Progenitor cell of endocrine pancreas (in vitro differentiated cells): ENCODE data around the gene SMAD3. TPM values are rescaled to one million over a fixed set of nuclear protein-coding genes. Genes with fewer than 3 reads are reported as not detected.

Source experiments
- DNase-seq: peaks from one replicate; pipeline ENCODE4 v3.0.0; 2021; ENCODE audit warnings: low spot score; ENCODE audit not compliant: unreplicated experiment
- H3K27ac Mint-ChIP-seq: 2 replicates; pipeline ENCODE4 v1.8.0; 2021; ENCODE audit warnings: mild to moderate bottlenecking, moderate library complexity, mixed read lengths
- H3K27me3 Mint-ChIP-seq: 2 replicates; pipeline ENCODE4 v1.8.0; 2021; ENCODE audit warnings: mixed read lengths
- H3K36me3 Mint-ChIP-seq: 2 replicates; pipeline ENCODE4 v1.8.0; 2022; ENCODE audit warnings: mixed read lengths; ENCODE audit not compliant: insufficient read depth
- H3K4me1 Mint-ChIP-seq: 2 replicates; pipeline ENCODE4 v1.8.0; 2021; ENCODE audit warnings: low read depth, mixed read lengths
- H3K4me3 Mint-ChIP-seq: 2 replicates; pipeline ENCODE4 v1.8.0; 2021; ENCODE audit warnings: low read depth, mild to moderate bottlenecking, moderate library complexity, mixed read lengths
- H3K9me3 Mint-ChIP-seq: 2 replicates; pipeline ENCODE4 v1.8.0; 2021; ENCODE audit warnings: low read depth, mixed read lengths
- total RNA-seq: library from RNA; stranded (reverse); gene quantifications from 2 replicates; pipeline ENCODE4 v1.2.1, GENCODE V29; 2021
- TF ChIP-seq, protein P1 (sequence below): fragments of 200-600 bp; sonication (generic); IDR thresholded peaks from one replicate; pipeline ENCODE4 v1.5.0; 2021; ENCODE audit warnings: antibody characterized with exemption, mild to moderate bottlenecking; ENCODE audit not compliant: unreplicated experiment

Gene SMAD3
- total RNA-seq, 1 donor from 2014 or later = 51.3 TPM

DNA sequence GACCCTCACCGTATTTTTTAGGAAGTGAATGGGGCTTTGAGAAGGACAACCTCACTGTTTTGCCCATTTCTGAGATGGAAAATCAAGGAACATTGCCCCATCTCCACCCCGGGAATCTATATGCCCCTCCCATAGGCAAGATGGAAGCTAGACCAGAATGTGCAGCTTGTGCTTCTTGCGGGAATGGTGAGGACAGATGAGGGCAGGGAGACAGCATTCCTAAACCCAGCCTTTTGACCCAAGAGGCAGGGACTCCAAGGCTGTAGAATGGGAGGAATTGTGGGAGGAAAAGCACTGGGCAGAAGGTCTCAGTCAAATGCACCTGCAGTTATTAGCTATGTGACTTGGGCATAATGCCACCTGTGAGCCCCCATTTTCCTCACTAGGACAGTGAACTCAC lies 66.9 kb downstream of the SMAD3 start:
- H3K36me3 Mint-ChIP-seq = no peaks in the 10 kb centered on the region

DNA sequence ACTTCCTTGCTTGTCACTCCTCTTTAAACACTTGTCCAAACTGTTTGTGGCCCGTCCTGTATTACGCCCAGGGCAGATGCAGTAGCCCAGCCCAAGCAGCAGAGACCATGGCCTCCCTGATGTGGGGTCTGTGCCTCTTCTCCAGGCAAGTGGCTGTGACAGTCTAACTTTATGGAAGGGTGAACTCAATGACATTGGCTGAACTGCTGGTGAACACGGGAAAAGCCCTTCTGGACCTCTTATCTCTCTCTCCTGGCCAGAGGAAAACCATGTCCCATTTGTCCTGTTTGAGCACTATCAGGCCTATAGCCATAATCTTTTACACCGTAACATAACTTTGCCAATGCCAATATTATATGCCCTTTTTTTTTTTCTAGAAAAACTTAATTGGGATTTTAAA lies 67.6 kb downstream of the SMAD3 start:
- H3K36me3 Mint-ChIP-seq = no peaks in the 10 kb centered on the region
- H3K4me1 Mint-ChIP-seq = peaks cover 29% of the 10 kb centered on the region
- H3K27ac Mint-ChIP-seq = no peak overlapping the region
- no peaks in the 10 kb centered on the region for H3K9me3 Mint-ChIP-seq
- TF ChIP-seq, protein P1, sequence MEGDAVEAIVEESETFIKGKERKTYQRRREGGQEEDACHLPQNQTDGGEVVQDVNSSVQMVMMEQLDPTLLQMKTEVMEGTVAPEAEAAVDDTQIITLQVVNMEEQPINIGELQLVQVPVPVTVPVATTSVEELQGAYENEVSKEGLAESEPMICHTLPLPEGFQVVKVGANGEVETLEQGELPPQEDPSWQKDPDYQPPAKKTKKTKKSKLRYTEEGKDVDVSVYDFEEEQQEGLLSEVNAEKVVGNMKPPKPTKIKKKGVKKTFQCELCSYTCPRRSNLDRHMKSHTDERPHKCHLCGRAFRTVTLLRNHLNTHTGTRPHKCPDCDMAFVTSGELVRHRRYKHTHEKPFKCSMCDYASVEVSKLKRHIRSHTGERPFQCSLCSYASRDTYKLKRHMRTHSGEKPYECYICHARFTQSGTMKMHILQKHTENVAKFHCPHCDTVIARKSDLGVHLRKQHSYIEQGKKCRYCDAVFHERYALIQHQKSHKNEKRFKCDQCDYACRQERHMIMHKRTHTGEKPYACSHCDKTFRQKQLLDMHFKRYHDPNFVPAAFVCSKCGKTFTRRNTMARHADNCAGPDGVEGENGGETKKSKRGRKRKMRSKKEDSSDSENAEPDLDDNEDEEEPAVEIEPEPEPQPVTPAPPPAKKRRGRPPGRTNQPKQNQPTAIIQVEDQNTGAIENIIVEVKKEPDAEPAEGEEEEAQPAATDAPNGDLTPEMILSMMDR = no peak
- H3K27me3 Mint-ChIP-seq = no peaks in the 10 kb centered on the region
- no peak for DNase-seq
- no peak overlapping the region for H3K4me3 Mint-ChIP-seq

More for the DNA sequence above, 66.9 kb downstream of the SMAD3 start:
- H3K9me3 Mint-ChIP-seq = no peaks in the 10 kb centered on the region
- DNase-seq = no peak
- H3K4me1 Mint-ChIP-seq = peaks cover 30% of the 10 kb centered on the region
- no peaks in the 10 kb centered on the region for H3K27me3 Mint-ChIP-seq
- TF ChIP-seq, protein P1 = no peak
- no peak overlapping the region for H3K4me3 Mint-ChIP-seq
- no peak overlapping the region for H3K27ac Mint-ChIP-seq

DNA sequence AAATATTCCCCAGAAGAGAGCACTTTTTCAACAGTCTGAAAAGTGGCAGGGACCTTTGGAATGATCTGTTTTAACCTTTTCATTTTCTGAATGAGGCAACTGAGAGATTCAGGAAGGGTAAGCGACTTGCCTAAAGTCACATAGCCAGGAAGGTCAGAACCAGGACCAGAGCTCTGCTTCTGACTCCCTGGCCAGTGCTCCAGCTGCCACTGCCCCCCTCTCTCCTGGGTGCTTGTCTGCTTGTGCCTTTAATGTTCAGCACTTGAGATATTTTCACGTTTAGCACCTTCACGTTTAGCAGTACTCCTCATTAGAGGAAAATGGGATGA lies 68.3 kb downstream of the SMAD3 start:
- Mint-ChIP-seq H3K4me1 (peaks cover 33% of the 10 kb centered on the region), H3K4me3 (no peak overlapping the region), H3K36me3 (no peaks in the 10 kb centered on the region), H3K9me3 (no peaks in the 10 kb centered on the region), H3K27me3 (no peaks in the 10 kb centered on the region), H3K27ac (peak overlapping the region; percentile 22)
- DNase-seq = no peak
- TF ChIP-seq, protein P1 = no peak

DNA sequence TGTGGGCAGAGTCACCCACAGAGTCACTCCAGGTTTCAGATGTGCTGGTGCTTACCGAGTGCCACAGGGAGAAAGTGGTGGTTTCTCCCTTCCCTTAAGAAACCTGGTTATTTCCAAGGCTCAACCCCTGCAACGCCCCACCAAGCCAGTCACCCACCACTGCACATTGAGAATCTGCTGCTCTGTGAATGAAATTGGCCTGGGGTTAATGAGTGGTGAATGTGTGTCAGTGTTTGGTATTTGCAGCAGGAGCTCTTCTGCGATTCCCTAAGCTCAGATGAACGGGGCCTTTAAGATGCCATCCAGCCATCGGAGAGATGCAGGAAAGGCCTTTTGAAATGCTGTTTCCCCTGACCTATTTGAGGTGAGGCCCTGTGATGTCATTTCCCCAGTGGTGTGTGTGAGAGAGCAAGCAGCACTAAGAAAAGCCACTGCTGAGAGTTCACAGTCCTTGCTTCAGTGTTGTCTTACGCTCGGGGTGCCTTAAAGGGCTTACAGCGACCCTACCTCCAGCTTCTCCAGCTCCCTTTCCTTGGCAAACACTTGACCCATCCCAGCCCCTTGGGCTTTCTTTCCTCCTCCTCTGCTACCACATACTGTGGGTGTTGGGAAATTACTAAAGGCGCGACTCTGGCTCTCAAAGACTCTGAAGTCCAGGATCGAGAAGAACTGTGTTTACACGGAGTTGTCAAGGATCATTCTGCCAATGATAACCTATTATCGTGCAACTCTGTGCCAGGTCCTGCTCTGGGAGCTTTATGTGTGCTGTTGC lies 68.9 kb downstream of the SMAD3 start:
- TF ChIP-seq, protein P1 = no peak
- no peak for DNase-seq
- Mint-ChIP-seq H3K27ac (peak overlapping the region; percentile 22), H3K9me3 (no peaks in the 10 kb centered on the region), H3K36me3 (no peaks in the 10 kb centered on the region), H3K4me3 (no peak overlapping the region), H3K27me3 (no peaks in the 10 kb centered on the region), H3K4me1 (peaks cover 39% of the 10 kb centered on the region)

DNA sequence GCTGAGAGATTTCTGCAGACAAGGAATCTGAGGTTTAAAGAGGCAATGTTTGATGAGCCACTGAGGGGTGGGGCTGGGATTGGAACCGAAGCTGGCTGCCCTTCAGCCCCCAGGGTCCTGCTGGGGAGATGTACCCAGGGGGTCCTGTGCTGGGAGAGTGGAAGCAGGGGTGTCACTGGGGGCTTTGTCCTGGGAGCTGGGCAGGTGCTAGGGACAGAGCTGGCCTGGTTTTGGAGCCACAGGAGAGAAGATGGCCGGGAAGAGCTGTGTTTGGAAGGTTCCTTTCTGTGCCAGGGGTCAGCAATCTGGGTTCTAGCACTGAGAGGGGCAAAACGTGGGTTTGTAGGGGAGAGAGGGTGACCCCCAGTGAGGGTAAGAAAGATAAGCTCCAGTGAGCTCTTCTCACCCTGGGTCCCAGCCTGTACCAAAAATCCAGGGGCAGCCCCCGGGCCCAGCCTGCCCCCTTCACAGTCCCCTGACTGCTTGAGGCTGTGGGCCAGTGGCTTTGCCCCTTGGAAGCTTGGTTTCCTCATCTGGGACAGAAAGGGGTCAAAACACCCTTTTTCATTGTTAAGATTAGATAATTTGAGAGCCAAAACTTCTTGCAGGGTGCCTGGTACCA lies 69.6 kb downstream of the SMAD3 start:
- TF ChIP-seq, protein P1 = no peak
- Mint-ChIP-seq H3K9me3 (no peaks in the 10 kb centered on the region), H3K27ac (peak overlapping the region; percentile 22), H3K36me3 (no peaks in the 10 kb centered on the region), H3K27me3 (no peaks in the 10 kb centered on the region), H3K4me3 (no peak overlapping the region), H3K4me1 (peaks cover 42% of the 10 kb centered on the region)
- no peak for DNase-seq
